SK-N-MC (cell line): ENCODE data around the gene JMJD7.
A peak's percentile ranks its signal among the peaks of the same experiment; 100 is the strongest.

Experiments used
- DNase-seq: peaks from one replicate; pipeline ENCODE4 v3.0.0-alpha.2; 2011; ENCODE audit warnings: low read depth, low spot score
- H3K27ac ChIP-seq: fragments of 200-600 bp; sonication (generic); 2 replicates; pipeline ENCODE4 v1.5.1; 2016; ENCODE audit warnings: mixed run types
- H3K36me3 ChIP-seq: fragments of 200-600 bp; sonication (generic); 2 replicates; pipeline ENCODE4 v1.6.1; 2017; ENCODE audit warnings: antibody characterized with exemption, low read length, mixed read lengths; ENCODE audit not compliant: insufficient read depth
- H3K4me3 ChIP-seq: fragments of 200-600 bp; sonication (generic); 2 replicates; pipeline ENCODE4 v1.5.1; 2016
- H3K9ac ChIP-seq: fragments of 200-600 bp; sonication (generic); 2 replicates; pipeline ENCODE4 v1.8.0; 2017; ENCODE audit warnings: mixed run types, mixed read lengths; ENCODE audit not compliant: insufficient read length
- H3K9me3 ChIP-seq: fragments of 200-600 bp; sonication (generic); 2 replicates; pipeline ENCODE4 v1.6.1; 2017; ENCODE audit warnings: low read depth, mild to moderate bottlenecking, antibody characterized with exemption, low read length, moderate library complexity, mixed read lengths
- EZH2 ChIP-seq: fragments of 200-600 bp; sonication (generic); IDR thresholded peaks from one replicate; pipeline ENCODE4 v1.6.1; 2017; ENCODE audit warnings: antibody characterized with exemption
- FOXP2 ChIP-seq: optimal IDR thresholded peaks from 2 replicates; pipeline ENCODE3; 2011; ENCODE audit warnings: mild to moderate bottlenecking, moderate library complexity; ENCODE audit not compliant: insufficient read depth; ENCODE audit errors: extremely low read length, control extremely low read depth
- POLR2AphosphoS5 ChIP-seq: IDR thresholded peaks from 2 replicates; pipeline ENCODE4 v1.6.1; 2012; ENCODE audit warnings: mild to moderate bottlenecking, low read depth, low read length, borderline replicate concordance

Gene JMJD7

DNA sequence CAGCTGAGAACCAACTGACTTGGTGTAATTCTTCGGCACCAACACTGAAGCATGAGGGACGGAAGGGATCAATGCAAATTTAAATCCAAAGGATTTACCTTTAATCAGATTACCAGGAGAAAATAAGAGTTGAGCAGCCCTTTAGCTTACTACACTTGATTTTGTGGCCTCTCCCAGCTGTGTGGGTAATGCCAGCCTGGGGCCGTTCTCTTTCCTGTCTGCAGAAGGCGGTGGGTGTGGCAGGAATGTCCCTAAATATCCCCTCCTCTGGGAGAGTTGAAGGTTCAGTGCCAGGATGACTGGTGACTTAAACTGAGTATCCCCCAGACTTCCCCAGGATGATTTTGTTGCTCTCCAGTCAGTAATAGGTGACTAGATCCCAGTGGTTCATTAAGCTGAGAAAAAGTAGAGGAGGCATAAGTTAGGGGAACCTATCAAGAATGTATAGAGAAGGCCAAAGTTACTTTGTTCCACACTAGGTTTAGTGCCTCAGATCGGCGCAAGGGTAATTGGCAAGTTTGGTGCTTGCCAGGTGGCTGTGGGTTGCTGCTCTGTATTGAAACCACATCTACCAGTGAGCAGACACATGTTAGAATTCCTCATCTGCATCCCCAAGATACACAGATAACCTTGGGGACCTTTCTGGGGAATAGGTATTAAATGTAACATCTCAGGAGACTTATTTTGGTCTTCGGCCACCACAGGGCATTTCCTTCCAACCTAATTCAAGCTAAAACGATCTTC lies 30.5 kb upstream of the JMJD7 start:
- Histone ChIP-seq H3K27ac (peak overlapping the region; percentile 99; the same call in 1 of the 2 replicates), H3K9me3 (no peaks in the 10 kb centered on the region), H3K9ac (peak overlapping the region; percentile 53), H3K4me3 (peak overlapping the region; percentile 77), H3K36me3 (no peaks in the 10 kb centered on the region)
- DNase-seq, result no peak
- TF ChIP-seq POLR2AphosphoS5, result no peak
- no peak for TF ChIP-seq EZH2
- TF ChIP-seq FOXP2, result no peak

DNA sequence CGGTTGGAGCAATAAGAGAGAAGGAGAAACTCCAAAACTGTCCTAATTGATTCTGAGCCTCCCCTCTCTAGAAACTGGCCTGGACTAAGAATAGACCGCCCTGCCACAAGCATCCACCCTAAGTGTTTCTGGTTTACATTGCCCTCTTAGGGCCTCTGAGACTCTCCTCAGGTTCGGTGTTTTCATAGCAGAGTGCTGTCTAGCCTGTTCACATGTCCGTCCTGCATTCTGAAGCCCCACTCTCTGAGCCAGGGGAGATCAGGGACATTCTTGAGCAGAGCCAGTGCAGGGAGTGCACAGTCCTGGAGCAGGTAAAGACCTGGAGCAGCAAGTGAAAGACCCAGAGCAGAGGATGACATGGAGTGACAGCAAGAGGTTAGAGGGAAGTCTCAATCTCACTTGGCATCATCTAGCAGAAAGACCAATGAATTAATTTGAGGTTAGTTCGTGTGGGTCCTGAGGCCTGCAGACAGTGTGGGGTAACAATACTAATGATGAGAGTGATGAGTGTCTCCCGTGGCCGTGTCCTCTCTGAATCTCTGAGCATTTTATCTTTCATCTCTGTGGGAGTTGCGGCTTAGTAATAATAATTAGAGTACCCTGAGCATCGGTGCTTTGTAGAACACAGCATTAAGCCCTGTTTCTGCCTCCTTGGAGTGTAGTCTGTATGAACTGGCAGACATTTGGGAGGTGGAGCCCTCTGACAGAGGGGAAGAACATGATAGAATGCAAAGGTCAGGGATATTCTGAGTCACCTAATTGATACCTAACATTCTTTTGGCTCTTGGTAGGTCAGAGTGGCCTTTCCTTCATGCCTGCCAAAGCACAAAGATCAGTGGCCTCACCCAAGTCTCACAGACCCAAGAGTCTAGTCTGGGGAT lies 29.0 kb upstream of the JMJD7 start:
- no peak overlapping the region for H3K4me3 ChIP-seq
- no peaks in the 10 kb centered on the region for H3K9me3 ChIP-seq
- no peaks in the 10 kb centered on the region for H3K36me3 ChIP-seq
- no peak overlapping the region for H3K9ac ChIP-seq
- no peak for DNase-seq
- H3K27ac ChIP-seq, result no peak overlapping the region
- no peak for TF ChIP-seq POLR2AphosphoS5
- TF ChIP-seq FOXP2, result no peak
- TF ChIP-seq EZH2, result no peak

DNA sequence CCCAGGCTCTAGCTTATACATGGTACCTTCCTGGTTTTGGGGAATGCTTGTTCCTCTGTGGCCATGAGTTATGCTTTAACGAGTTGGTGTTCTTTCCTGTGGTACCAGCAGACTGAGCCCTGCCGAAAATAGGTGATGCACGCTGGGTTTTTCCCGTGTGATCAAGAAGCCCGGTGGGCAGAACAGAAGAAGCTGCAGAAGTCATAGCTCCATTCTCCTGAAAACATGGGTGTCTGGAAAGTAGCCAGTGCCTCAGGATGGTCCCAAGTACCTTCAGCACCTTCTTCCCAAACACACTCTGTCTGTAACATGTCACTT lies 28.4 kb upstream of the JMJD7 start:
- no peak overlapping the region for H3K4me3 ChIP-seq
- no peak for DNase-seq
- H3K9me3 ChIP-seq, result no peaks in the 10 kb centered on the region
- H3K36me3 ChIP-seq, result no peaks in the 10 kb centered on the region
- no peak overlapping the region for H3K27ac ChIP-seq
- TF ChIP-seq EZH2 (no peak), POLR2AphosphoS5 (no peak), FOXP2 (no peak)
- H3K9ac ChIP-seq, result no peak overlapping the region

DNA sequence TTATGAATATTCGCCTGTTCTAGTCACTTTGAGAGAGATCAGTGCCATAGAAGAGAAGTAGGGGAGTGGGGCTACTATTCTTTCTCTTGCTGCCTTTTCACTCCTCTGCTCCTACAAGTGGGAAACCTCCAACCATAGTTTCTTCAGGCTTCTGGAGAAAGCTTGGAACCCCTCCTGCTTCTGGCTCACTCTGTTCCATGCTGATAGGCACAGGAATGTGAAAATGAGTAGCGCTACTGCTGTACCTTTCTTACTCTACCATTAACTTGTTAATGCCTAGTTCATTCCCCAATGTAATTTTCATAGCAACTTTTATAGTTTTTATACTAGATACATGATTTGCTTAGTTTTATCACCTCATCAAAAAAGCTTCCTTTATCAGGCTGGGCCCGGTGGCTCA lies 26.7 kb upstream of the JMJD7 start:
- Histone ChIP-seq H3K4me3 (no peak overlapping the region), H3K9ac (no peak overlapping the region), H3K27ac (no peak overlapping the region), H3K36me3 (no peaks in the 10 kb centered on the region), H3K9me3 (no peaks in the 10 kb centered on the region)
- DNase-seq, result no peak
- TF ChIP-seq EZH2, result no peak
- TF ChIP-seq POLR2AphosphoS5, result no peak
- no peak for TF ChIP-seq FOXP2

DNA sequence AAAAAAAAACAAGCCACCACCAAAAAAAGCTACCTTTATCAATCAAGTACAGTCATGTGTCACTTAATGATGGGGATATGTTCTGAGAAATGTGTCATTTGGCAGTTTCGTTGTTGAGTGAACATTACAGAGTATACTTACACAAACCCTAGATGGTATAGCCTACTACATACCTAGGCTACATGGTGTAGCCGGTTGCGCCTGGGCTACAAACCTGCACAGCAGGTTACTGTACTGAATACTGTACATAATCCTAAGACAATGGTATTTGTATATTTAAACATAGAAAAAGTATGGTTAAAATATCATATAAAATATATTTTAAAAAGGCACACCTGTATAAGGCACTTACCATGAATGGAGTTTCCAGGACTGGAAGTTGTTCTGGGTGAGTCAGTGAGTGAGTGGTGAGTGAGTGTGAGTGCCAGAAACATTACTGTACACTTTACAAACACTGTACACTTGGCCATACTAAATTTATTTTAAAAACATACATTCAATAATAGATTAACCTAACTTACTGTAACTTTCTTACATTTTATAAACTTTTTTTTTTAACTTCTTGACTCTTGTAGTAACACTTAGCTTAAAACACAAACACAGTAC lies 25.9 kb upstream of the JMJD7 start:
- H3K36me3 ChIP-seq, result no peaks in the 10 kb centered on the region
- no peaks in the 10 kb centered on the region for H3K9me3 ChIP-seq
- TF ChIP-seq POLR2AphosphoS5 (no peak), FOXP2 (no peak), EZH2 (no peak)
- no peak for DNase-seq
- no peak overlapping the region for H3K9ac ChIP-seq
- H3K4me3 ChIP-seq, result no peak overlapping the region
- no peak overlapping the region for H3K27ac ChIP-seq

DNA sequence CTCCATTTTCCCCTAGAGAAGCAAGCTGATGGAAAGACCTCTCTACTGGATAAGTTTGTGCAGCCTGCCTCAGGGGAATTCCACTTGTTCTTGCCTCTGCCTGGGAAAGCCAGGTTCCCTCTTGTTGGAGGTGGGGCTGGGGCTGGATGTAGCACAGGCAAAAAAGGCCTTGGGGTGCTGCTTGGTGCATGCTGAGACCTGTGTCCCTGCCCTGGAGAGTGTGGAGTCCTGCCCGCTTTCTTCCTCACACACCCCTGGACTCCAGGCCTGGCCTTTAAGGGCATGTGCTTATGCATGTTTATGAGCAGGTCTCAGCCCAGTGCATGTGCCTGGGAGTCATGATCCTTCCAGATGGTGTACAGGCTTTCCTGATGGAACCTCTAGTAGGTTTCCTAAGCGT lies 23.5 kb upstream of the JMJD7 start:
- no peak overlapping the region for H3K4me3 ChIP-seq
- TF ChIP-seq POLR2AphosphoS5, result no peak
- TF ChIP-seq FOXP2, result no peak
- no peak for TF ChIP-seq EZH2
- DNase-seq, result no peak
- no peaks in the 10 kb centered on the region for H3K36me3 ChIP-seq
- H3K9ac ChIP-seq, result no peak overlapping the region
- H3K27ac ChIP-seq, result no peak overlapping the region
- H3K9me3 ChIP-seq, result no peaks in the 10 kb centered on the region

DNA sequence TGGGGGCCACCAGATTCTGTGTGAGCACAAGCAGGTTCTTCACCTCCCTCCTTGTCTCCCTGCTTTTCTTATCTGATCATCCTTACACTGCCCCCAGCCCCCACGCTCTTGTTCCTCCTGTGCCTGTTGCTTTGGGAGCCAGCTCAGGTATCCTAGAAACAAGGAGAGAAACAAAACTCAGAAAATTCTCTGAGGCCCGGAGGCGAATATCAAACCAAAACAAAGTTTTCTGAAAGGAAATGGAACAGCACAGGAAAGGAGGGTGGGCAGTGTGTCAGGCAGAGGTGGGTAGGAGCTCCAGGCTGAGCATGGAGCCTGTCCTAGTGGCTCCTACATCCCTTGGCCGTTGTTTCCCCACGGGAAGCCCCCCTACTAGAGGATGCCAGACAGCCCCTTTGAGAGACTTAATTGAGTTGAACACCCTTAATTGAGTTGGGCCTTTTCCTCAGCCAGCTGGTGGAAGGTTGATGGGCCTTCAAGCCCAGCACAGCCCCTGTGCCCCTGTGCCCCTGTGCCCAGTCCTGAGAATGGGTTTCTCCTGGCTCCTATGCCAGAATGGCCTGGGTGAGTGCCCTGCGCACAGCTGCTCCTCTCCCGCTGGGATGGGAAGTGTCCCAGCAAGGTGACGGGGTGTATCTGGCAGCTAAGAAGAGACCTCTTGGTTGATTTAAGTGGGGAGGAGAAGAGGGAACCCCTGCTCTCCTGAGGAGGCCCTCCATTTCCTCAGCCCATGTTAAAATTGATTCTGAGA lies 22.8 kb upstream of the JMJD7 start:
- no peak overlapping the region for H3K27ac ChIP-seq
- no peaks in the 10 kb centered on the region for H3K9me3 ChIP-seq
- H3K9ac ChIP-seq, result no peak overlapping the region
- DNase-seq, result no peak
- no peak for TF ChIP-seq POLR2AphosphoS5
- TF ChIP-seq FOXP2, result no peak
- TF ChIP-seq EZH2, result no peak
- H3K4me3 ChIP-seq, result no peak overlapping the region
- no peaks in the 10 kb centered on the region for H3K36me3 ChIP-seq

DNA sequence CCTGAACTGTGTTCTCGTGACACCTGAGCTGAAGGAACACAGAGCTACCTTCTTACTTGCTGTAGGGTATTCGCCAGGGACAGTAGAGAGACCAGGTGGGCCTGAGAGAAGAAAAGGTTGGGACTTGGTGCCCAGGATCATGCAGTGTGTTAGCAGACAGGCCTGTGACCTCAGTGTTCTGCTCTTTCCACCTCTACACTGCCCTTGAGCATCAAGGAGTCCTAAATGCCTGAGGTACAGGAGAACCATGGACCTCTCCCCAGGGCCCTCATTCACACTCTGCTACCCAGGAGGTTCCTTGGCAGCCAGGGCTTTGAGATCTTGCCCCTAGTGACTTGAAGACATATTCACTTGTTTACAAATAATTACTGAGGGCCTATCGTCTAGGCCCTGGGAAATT lies 22.2 kb upstream of the JMJD7 start:
- Histone ChIP-seq H3K9ac (no peak overlapping the region), H3K9me3 (no peaks in the 10 kb centered on the region), H3K36me3 (no peaks in the 10 kb centered on the region), H3K4me3 (no peak overlapping the region), H3K27ac (no peak overlapping the region)
- no peak for DNase-seq
- TF ChIP-seq FOXP2 (no peak), POLR2AphosphoS5 (no peak), EZH2 (no peak)
